GM23338 (cell line): Measurements from ENCODE around the gene TMEM30B. TPM values are rescaled to one million over a fixed set of nuclear protein-coding genes. Genes with fewer than 3 reads are reported as not detected.
"Not testable (repeated sequence)": the region's sequence is repeated elsewhere in the genome, so short reads cannot be mapped to it uniquely, and the experiment has no call there.

ENCODE experiments used
- ATAC-seq: fragments of 200-7000 bp; cut with Tn5 transposase; 3 replicates; pipeline ENCODE4 v1.9.1; 2020
- DNase-seq: peaks from one replicate; pipeline ENCODE4 v3.0.0-alpha.2; 2015; ENCODE audit warnings: low spot score
- H2AFZ ChIP-seq: fragments of 200-600 bp; sonication (generic); 2 replicates; pipeline ENCODE4 v1.8.0; 2016; ENCODE audit warnings: antibody characterized with exemption, mild to moderate bottlenecking, moderate library complexity
- H3F3A ChIP-seq: fragments of 200-600 bp; sonication (generic); replicated peaks from 2 replicates; pipeline ENCODE4 v1.8.0; 2017; ENCODE audit warnings: antibody characterized with exemption, mixed run types, low read depth
- H3K27ac ChIP-seq: fragments of 200-600 bp; sonication (generic); 2 replicates; pipeline ENCODE4 v1.6.1; 2016; ENCODE audit warnings: low read depth
- H3K27me3 ChIP-seq: fragments of 200-600 bp; sonication (generic); 2 replicates; pipeline ENCODE4 v1.8.0; 2016; ENCODE audit warnings: mild to moderate bottlenecking, mixed run types, moderate library complexity; ENCODE audit not compliant: insufficient read depth
- H3K36me3 ChIP-seq: fragments of 200-600 bp; sonication (generic); 2 replicates; pipeline ENCODE4 v1.8.0; 2016; ENCODE audit warnings: mild to moderate bottlenecking; ENCODE audit not compliant: insufficient read depth
- H3K4me1 ChIP-seq: fragments of 200-600 bp; sonication (generic); 2 replicates; pipeline ENCODE4 v1.8.0; 2016; ENCODE audit warnings: mild to moderate bottlenecking, moderate library complexity; ENCODE audit not compliant: insufficient read depth
- H3K4me2 ChIP-seq: fragments of 200-600 bp; sonication (generic); 2 replicates; pipeline ENCODE4 v1.7.1; 2017; ENCODE audit warnings: mixed run types
- H3K4me3 ChIP-seq: fragments of 200-600 bp; sonication (generic); 2 replicates; pipeline ENCODE4 v1.6.1; 2016; ENCODE audit warnings: mixed run types
- H3K79me2 ChIP-seq: fragments of 200-600 bp; sonication (generic); replicated peaks from 2 replicates; pipeline ENCODE4 v1.8.0; 2017; ENCODE audit warnings: mild to moderate bottlenecking; ENCODE audit not compliant: insufficient read depth
- H3K9me2 ChIP-seq: fragments of 200-600 bp; sonication (generic); 2 replicates; pipeline ENCODE4 v1.8.0; 2017; ENCODE audit not compliant: insufficient read depth
- H4K20me1 ChIP-seq: fragments of 200-600 bp; sonication (generic); replicated peaks from 2 replicates; pipeline ENCODE4 v1.8.0; 2017; ENCODE audit warnings: mild to moderate bottlenecking; ENCODE audit not compliant: insufficient read depth
- H3K27ac Mint-ChIP-seq: 2 replicates; pipeline ENCODE4 v1.8.0; 2020; ENCODE audit warnings: inconsistent platforms, mild to moderate bottlenecking, moderate library complexity, mixed read lengths
- H3K27me3 Mint-ChIP-seq: 3 replicates; pipeline ENCODE4 v1.8.0; 2022; ENCODE audit warnings: low read depth, mild to moderate bottlenecking, moderate library complexity, mixed read lengths, inconsistent platforms; ENCODE audit not compliant: insufficient read depth, poor library complexity
- H3K36me3 Mint-ChIP-seq: 3 replicates; pipeline ENCODE4 v1.8.0; 2021; ENCODE audit warnings: low read depth, mild to moderate bottlenecking, inconsistent platforms, moderate library complexity, mixed read lengths
- H3K4me1 Mint-ChIP-seq: 3 replicates; pipeline ENCODE4 v1.8.0; 2020; ENCODE audit warnings: mild to moderate bottlenecking, inconsistent platforms, mixed read lengths
- H3K4me3 Mint-ChIP-seq: 3 replicates; pipeline ENCODE4 v1.8.0; 2021; ENCODE audit warnings: moderate library complexity, mild to moderate bottlenecking, inconsistent platforms, mixed read lengths
- H3K9me3 Mint-ChIP-seq: 3 replicates; pipeline ENCODE4 v1.8.0; 2020; ENCODE audit warnings: moderate library complexity, mild to moderate bottlenecking, inconsistent platforms, mixed read lengths
- CREB1 ChIP-seq: fragments of 250-450 bp; sonication (Bioruptor Pico); IDR thresholded peaks from 2 replicates; pipeline ENCODE4 v1.5.0; 2020; ENCODE audit warnings: low read depth, mild to moderate bottlenecking, moderate library complexity
- EZH2 ChIP-seq: fragments of 200-600 bp; sonication (generic); IDR thresholded peaks from one replicate; pipeline ENCODE4 v1.8.0; 2017; ENCODE audit warnings: antibody characterized with exemption, mild to moderate bottlenecking, low read depth; ENCODE audit not compliant: unreplicated experiment
- EZH2phosphoT487 ChIP-seq: fragments of 200-600 bp; sonication (generic); IDR thresholded peaks from one replicate; pipeline ENCODE4 v1.8.1; 2018; ENCODE audit warnings: antibody characterized with exemption; ENCODE audit not compliant: unreplicated experiment
- NANOG ChIP-seq: IDR thresholded peaks from 2 replicates; pipeline ENCODE4 v1.6.1; 2016; ENCODE audit warnings: antibody characterized with exemption, borderline replicate concordance
- POLR2AphosphoS5 ChIP-seq: IDR thresholded peaks from 2 replicates; pipeline ENCODE4 v1.6.1; 2016; ENCODE audit warnings: antibody characterized with exemption, low read depth
- STAT1 ChIP-seq: IDR thresholded peaks from one replicate; pipeline ENCODE4 v1.6.1; 2016; ENCODE audit warnings: antibody characterized with exemption; ENCODE audit not compliant: unreplicated experiment
- ZNF331 ChIP-seq: fragments of 250-450 bp; sonication (Bioruptor Pico); IDR thresholded peaks from 2 replicates; pipeline ENCODE4 v1.5.0; 2020; ENCODE audit warnings: low read depth, mild to moderate bottlenecking, moderate library complexity
- ZNF462 ChIP-seq: fragments of 250-450 bp; sonication (Bioruptor Pico); IDR thresholded peaks from 2 replicates; pipeline ENCODE4 v1.5.0; 2020; ENCODE audit warnings: mild to moderate bottlenecking, moderate library complexity
- polyA plus RNA-seq: library from polyadenylated mRNA; unstranded; fragments of >200 nt; fragmentation: Nextera tagmentation; extraction: Ambion mirVana; gene quantifications from 2 replicates; pipeline ENCODE4 v1.2.1, GENCODE V29; 2016
- total RNA-seq: library from RNA; depleted of rRNA; stranded (reverse); fragments of >200 nt; shearing (Covaris generic); gene quantifications from 2 replicates; pipeline ENCODE4 v1.2.3, GENCODE V29; 2014
- TF ChIP-seq, protein P1 (sequence below), 2 experiments: fragments of 200-600 bp in 1 of 2; sonication (generic) in 1 of 2; conservative IDR thresholded peaks; 2 replicates each; pipeline versions ENCODE4 v1.5.1 to v1.6.1; 2016 to 2017; ENCODE audit warnings: antibody characterized with exemption in 2 of 2, low read depth in 2 of 2, mild to moderate bottlenecking in 2 of 2, moderate library complexity in 1 of 2
- TF ChIP-seq, protein P2 (sequence below): IDR thresholded peaks from one replicate; pipeline ENCODE4 v1.6.1; 2018; ENCODE audit warnings: antibody characterized with exemption; ENCODE audit not compliant: unreplicated experiment

Gene TMEM30B
- total and polyA plus RNA-seq, 2 experiments from 2014 or later, result 7.2 to 22.9 TPM

- not testable (repeated sequence) for H3K4me1 ChIP-seq, H3K27ac Mint-ChIP-seq, H3K9me2 ChIP-seq, H3K9me3 Mint-ChIP-seq, H3K4me3 Mint-ChIP-seq, H3K36me3 Mint-ChIP-seq, DNase-seq, H3K36me3 ChIP-seq, H3K4me1 Mint-ChIP-seq, H4K20me1 ChIP-seq, ATAC-seq, H3K27ac ChIP-seq, H3K4me2 ChIP-seq, H3K79me2 ChIP-seq, H3K4me3 ChIP-seq, H3F3A ChIP-seq
- H3K27me3 Mint-ChIP-seq, result peaks cover 21% of the 10 kb centered on the region
- peaks cover 48% of the 10 kb centered on the region for H3K27me3 ChIP-seq
- H2AFZ ChIP-seq, result peak overlapping the region; percentile 100; the same call in 1 of the 2 replicates
These were observed 39.0 kb upstream of the TMEM30B start for GRCh38 chr14:61320170-61320569.

- H4K20me1 ChIP-seq, result no peaks in the 10 kb centered on the region
- Mint-ChIP-seq H3K4me3 (no peak overlapping the region), H3K36me3 (0 out of 3 replicates have a peak, but pooled peaks cover 2% of the 10 kb centered on the region), H3K4me1 (peaks cover 9% of the 10 kb centered on the region), H3K27me3 (peaks cover 21% of the 10 kb centered on the region), H3K9me3 (no peaks in the 10 kb centered on the region), H3K27ac (no peak overlapping the region)
- ATAC-seq (no peak), DNase-seq (no peak)
- no peak overlapping the region for H3K4me2 ChIP-seq
- H3K27ac ChIP-seq, result no peak overlapping the region
- H3K79me2 ChIP-seq, result no peaks in the 10 kb centered on the region
- H3K4me1 ChIP-seq, result peaks cover 4% of the 10 kb centered on the region; the same call in 1 of the 2 replicates
- H3K4me3 ChIP-seq, result no peak overlapping the region
- 0 out of 2 replicates have a peak overlapping the region, but pooled peaks have one; percentile 23 for H2AFZ ChIP-seq
- peaks cover 48% of the 10 kb centered on the region for H3K27me3 ChIP-seq
- H3F3A ChIP-seq, result no peaks in the 10 kb centered on the region; the same call in 1 of the 2 replicates
- H3K9me2 ChIP-seq, result no peaks in the 10 kb centered on the region
- H3K36me3 ChIP-seq, result no peaks in the 10 kb centered on the region
- TF ChIP-seq, protein P1, sequence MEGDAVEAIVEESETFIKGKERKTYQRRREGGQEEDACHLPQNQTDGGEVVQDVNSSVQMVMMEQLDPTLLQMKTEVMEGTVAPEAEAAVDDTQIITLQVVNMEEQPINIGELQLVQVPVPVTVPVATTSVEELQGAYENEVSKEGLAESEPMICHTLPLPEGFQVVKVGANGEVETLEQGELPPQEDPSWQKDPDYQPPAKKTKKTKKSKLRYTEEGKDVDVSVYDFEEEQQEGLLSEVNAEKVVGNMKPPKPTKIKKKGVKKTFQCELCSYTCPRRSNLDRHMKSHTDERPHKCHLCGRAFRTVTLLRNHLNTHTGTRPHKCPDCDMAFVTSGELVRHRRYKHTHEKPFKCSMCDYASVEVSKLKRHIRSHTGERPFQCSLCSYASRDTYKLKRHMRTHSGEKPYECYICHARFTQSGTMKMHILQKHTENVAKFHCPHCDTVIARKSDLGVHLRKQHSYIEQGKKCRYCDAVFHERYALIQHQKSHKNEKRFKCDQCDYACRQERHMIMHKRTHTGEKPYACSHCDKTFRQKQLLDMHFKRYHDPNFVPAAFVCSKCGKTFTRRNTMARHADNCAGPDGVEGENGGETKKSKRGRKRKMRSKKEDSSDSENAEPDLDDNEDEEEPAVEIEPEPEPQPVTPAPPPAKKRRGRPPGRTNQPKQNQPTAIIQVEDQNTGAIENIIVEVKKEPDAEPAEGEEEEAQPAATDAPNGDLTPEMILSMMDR (conservative IDR thresholded peaks at IDR 0.05; ENCODE audit: low read depth in 2 of 2), result no peak
- TF ChIP-seq CREB1 (CRISPR knock-in tag) (no peak), NANOG (no peak), POLR2AphosphoS5 (no peak), ZNF462 (CRISPR knock-in tag) (no peak), STAT1 (no peak), ZNF331 (CRISPR knock-in tag) (no peak), EZH2phosphoT487 (no peak), EZH2 (no peak)
- TF ChIP-seq, protein P2, sequence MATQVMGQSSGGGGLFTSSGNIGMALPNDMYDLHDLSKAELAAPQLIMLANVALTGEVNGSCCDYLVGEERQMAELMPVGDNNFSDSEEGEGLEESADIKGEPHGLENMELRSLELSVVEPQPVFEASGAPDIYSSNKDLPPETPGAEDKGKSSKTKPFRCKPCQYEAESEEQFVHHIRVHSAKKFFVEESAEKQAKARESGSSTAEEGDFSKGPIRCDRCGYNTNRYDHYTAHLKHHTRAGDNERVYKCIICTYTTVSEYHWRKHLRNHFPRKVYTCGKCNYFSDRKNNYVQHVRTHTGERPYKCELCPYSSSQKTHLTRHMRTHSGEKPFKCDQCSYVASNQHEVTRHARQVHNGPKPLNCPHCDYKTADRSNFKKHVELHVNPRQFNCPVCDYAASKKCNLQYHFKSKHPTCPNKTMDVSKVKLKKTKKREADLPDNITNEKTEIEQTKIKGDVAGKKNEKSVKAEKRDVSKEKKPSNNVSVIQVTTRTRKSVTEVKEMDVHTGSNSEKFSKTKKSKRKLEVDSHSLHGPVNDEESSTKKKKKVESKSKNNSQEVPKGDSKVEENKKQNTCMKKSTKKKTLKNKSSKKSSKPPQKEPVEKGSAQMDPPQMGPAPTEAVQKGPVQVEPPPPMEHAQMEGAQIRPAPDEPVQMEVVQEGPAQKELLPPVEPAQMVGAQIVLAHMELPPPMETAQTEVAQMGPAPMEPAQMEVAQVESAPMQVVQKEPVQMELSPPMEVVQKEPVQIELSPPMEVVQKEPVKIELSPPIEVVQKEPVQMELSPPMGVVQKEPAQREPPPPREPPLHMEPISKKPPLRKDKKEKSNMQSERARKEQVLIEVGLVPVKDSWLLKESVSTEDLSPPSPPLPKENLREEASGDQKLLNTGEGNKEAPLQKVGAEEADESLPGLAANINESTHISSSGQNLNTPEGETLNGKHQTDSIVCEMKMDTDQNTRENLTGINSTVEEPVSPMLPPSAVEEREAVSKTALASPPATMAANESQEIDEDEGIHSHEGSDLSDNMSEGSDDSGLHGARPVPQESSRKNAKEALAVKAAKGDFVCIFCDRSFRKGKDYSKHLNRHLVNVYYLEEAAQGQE, result no peak
These were observed 38.6 kb upstream of the TMEM30B start for GRCh38 chr14:61319706-61320105.
